T47D (cell line): ENCODE measurements around the gene CC2D2A.

Source experiments
- DNase-seq, 2 experiments: peaks; one replicate each; pipeline versions ENCODE4 v3.0.0 to v3.0.0-alpha.2; 2011 to 2012; ENCODE audit warnings: low read depth in 1 of 2, low spot score in 1 of 2
- JUND ChIP-seq: IDR thresholded peaks from 2 replicates; pipeline ENCODE4 v1.6.1; 2012; ENCODE audit warnings: low read depth
- in situ Hi-C: cut with HindIII; loops from 2 replicates; pipeline ENCODE4 v1.10.0; 2016; ENCODE audit warnings: low sequenced_read_pairs, low pct_unique_long_range_greater_than_20kb

Gene CC2D2A

GRCh38 chr4:15469402-15470127, at the start of gene CC2D2A:
TSS of gene CC2D2A (plus strand) at chr4:15469882. CDS start at chr4:15475933, 6,051 bp downstream.
- in situ Hi-C loops = no loop called here

GRCh38 chr4:15420642-15421041, 49.0 kb upstream of the CC2D2A start:
- in situ Hi-C loops = no loop called here
- no peak for DNase-seq
- no peak for TF ChIP-seq JUND

More at GRCh38 chr4:15469402-15470127, at the start of gene CC2D2A:
- no peak for TF ChIP-seq JUND
- DNase-seq = peak; percentile 5 to 49

- TF ChIP-seq JUND = no peak
- in situ Hi-C loops = no loop called here
- DNase-seq = no peak
Observed at GRCh38 chr4:15423285-15423711, 46.4 kb upstream of the CC2D2A start.

GRCh38 chr4:15425520-15425919, 44.2 kb upstream of the CC2D2A start:
- in situ Hi-C loops = no loop called here
- DNase-seq = no peak
- no peak for TF ChIP-seq JUND

GRCh38 chr4:15427161-15427560, 42.5 kb upstream of the CC2D2A start:
- DNase-seq = no peak
- in situ Hi-C loops = no loop called here

GRCh38 chr4:15427701-15428100, 42.0 kb upstream of the CC2D2A start, which contains the start of gene C1QTNF7:
TSS of gene C1QTNF7 (plus strand) at chr4:15428033. CDS start at chr4:15435744, 7,711 bp downstream.
- in situ Hi-C loops = no loop called here
- no peak for TF ChIP-seq JUND
- DNase-seq = no peak

More at GRCh38 chr4:15427161-15427560, 42.5 kb upstream of the CC2D2A start:
- no peak for TF ChIP-seq JUND

GRCh38 chr4:15428611-15429010, 41.1 kb upstream of the CC2D2A start:
- in situ Hi-C loops = no loop called here
- no peak for DNase-seq
- no peak for TF ChIP-seq JUND

GRCh38 chr4:15434091-15434490, 35.6 kb upstream of the CC2D2A start:
- no peak for TF ChIP-seq JUND
- DNase-seq = no peak
- in situ Hi-C loops = no loop called here

- DNase-seq = no peak
- in situ Hi-C loops = no loop called here
- TF ChIP-seq JUND = no peak
Observed at GRCh38 chr4:15434676-15435075, 35.0 kb upstream of the CC2D2A start.

GRCh38 chr4:15436513-15436912, 33.2 kb upstream of the CC2D2A start:
- in situ Hi-C loops = no loop called here
- no peak for DNase-seq
- no peak for TF ChIP-seq JUND

GRCh38 chr4:15438939-15439524, 30.6 kb upstream of the CC2D2A start:
- DNase-seq = no peak
- in situ Hi-C loops = no loop called here
- no peak for TF ChIP-seq JUND

GRCh38 chr4:15443371-15444160, 26.1 kb upstream of the CC2D2A start:
- in situ Hi-C loops = no loop called here
- DNase-seq = no peak
- no peak for TF ChIP-seq JUND

GRCh38 chr4:15444276-15444675, 25.4 kb upstream of the CC2D2A start:
- no peak for DNase-seq
- no peak for TF ChIP-seq JUND
- in situ Hi-C loops = no loop called here
